DOHH2 (cell line): Measurements from ENCODE around the gene CCDC6.

Experiments used
- H3F3A ChIP-seq: fragments of 200-600 bp; sonication (generic), shearing (Covaris generic); 2 replicates; pipeline ENCODE4 v1.6.0; 2016; ENCODE audit warnings: antibody characterized with exemption, mild to moderate bottlenecking; ENCODE audit not compliant: control insufficient read depth, insufficient read depth
- H3K27ac ChIP-seq: fragments of 200-600 bp; sonication (generic); 2 replicates; pipeline ENCODE4 v1.5.1; 2014; ENCODE audit warnings: low read depth, mild to moderate bottlenecking, low read length, moderate library complexity
- H3K27me3 ChIP-seq: fragments of 200-600 bp; sonication (generic); 2 replicates; pipeline ENCODE4 v1.6.1; 2014; ENCODE audit warnings: mild to moderate bottlenecking, low read length, mixed read lengths; ENCODE audit not compliant: control insufficient read depth
- H3K36me3 ChIP-seq: fragments of 200-600 bp; sonication (generic); 2 replicates; pipeline ENCODE4 v1.6.1; 2014; ENCODE audit warnings: mild to moderate bottlenecking, low read length, moderate library complexity, mixed read lengths; ENCODE audit not compliant: control insufficient read depth
- H3K4me1 ChIP-seq: fragments of 200-600 bp; sonication (generic); 2 replicates; pipeline ENCODE4 v1.6.1; 2014; ENCODE audit warnings: mild to moderate bottlenecking, low read length, mixed read lengths; ENCODE audit not compliant: control insufficient read depth
- H3K4me2 ChIP-seq: fragments of 200-600 bp; sonication (generic); 2 replicates; pipeline ENCODE4 v1.6.0; 2014; ENCODE audit warnings: mild to moderate bottlenecking, low read length, moderate library complexity
- H3K4me3 ChIP-seq: fragments of 200-600 bp; sonication (generic); 2 replicates; pipeline ENCODE4 v1.5.1; 2014; ENCODE audit warnings: mild to moderate bottlenecking, low read length, mixed read lengths
- H3K79me2 ChIP-seq: fragments of 200-600 bp; sonication (generic); 2 replicates; pipeline ENCODE4 v1.6.1; 2014; ENCODE audit warnings: mild to moderate bottlenecking, low read length, mixed read lengths; ENCODE audit not compliant: control insufficient read depth
- H3K9me2 ChIP-seq: fragments of 200-600 bp; sonication (generic); replicated peaks from 2 replicates; pipeline ENCODE4 v1.6.1; 2014; ENCODE audit warnings: mild to moderate bottlenecking, low read length, mixed read lengths; ENCODE audit not compliant: control insufficient read depth
- H3K9me3 ChIP-seq: fragments of 200-600 bp; sonication (generic); 2 replicates; pipeline ENCODE4 v1.6.1; 2014; ENCODE audit warnings: antibody characterized with exemption, low read length, mixed read lengths; ENCODE audit not compliant: control insufficient read depth, insufficient read depth
- H4K20me1 ChIP-seq: fragments of 200-600 bp; sonication (generic); 2 replicates; pipeline ENCODE4 v1.6.0; 2014; ENCODE audit warnings: low read depth, mild to moderate bottlenecking, antibody characterized with exemption, low read length, moderate library complexity; ENCODE audit not compliant: control insufficient read depth, insufficient read depth
- EZH2phosphoT487 ChIP-seq: fragments of 200-600 bp; sonication (generic); IDR thresholded peaks from 2 replicates; pipeline ENCODE4 v1.6.1; 2017; ENCODE audit warnings: borderline replicate concordance, mild to moderate bottlenecking, antibody characterized with exemption, low read length, moderate library complexity, mixed read lengths
- TF ChIP-seq, protein P1 (sequence below): fragments of 200-600 bp; sonication (generic); IDR thresholded peaks from one replicate; pipeline ENCODE4 v1.5.1; 2014; ENCODE audit warnings: antibody characterized with exemption, mild to moderate bottlenecking, low read depth, low read length; ENCODE audit not compliant: poor library complexity, severe bottlenecking

Gene CCDC6

DNA sequence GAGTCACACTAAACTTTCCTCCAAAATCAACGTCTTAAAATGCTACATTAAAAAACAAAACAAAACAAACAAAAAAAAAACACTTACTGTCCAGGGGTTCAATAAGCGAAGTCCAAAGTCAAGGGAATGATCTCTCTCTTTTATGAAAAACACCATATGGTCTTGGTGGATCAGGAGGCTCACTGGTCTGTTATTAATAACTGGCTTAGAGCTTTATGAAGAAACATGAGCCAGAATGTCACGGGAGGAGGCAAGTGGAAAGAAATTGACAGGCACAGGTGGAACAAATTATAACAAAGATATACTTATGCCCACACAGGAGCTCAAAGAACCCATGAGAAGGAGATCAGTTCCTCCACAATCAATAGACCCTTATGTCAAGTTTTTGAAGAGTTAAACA, 153.1 kb downstream of the CCDC6 start, which contains the start of gene MRLN:
Gene MRLN (minus strand): TSS at position 189 of the 400 bp plus-strand sequence.
- H3K9me2 ChIP-seq: no peaks in the 10 kb centered on the region
- H3K27me3 ChIP-seq: peaks cover 5% of the 10 kb centered on the region; the same call in 1 of the 2 replicates
- H3K9me3 ChIP-seq: no peaks in the 10 kb centered on the region
- no peak within 1 kb of the TSS for H3K4me3 ChIP-seq
- H3K4me1 ChIP-seq: peaks cover 4% of the 10 kb centered on the region; the same call in 1 of the 2 replicates
- H3K27ac ChIP-seq: no peak within 1 kb of the TSS
- no peaks in the 10 kb centered on the region for H3K79me2 ChIP-seq
- TF ChIP-seq, protein P1, sequence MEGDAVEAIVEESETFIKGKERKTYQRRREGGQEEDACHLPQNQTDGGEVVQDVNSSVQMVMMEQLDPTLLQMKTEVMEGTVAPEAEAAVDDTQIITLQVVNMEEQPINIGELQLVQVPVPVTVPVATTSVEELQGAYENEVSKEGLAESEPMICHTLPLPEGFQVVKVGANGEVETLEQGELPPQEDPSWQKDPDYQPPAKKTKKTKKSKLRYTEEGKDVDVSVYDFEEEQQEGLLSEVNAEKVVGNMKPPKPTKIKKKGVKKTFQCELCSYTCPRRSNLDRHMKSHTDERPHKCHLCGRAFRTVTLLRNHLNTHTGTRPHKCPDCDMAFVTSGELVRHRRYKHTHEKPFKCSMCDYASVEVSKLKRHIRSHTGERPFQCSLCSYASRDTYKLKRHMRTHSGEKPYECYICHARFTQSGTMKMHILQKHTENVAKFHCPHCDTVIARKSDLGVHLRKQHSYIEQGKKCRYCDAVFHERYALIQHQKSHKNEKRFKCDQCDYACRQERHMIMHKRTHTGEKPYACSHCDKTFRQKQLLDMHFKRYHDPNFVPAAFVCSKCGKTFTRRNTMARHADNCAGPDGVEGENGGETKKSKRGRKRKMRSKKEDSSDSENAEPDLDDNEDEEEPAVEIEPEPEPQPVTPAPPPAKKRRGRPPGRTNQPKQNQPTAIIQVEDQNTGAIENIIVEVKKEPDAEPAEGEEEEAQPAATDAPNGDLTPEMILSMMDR: no peak
- no peak for TF ChIP-seq EZH2phosphoT487
- no peaks in the 10 kb centered on the region for H4K20me1 ChIP-seq
- H3F3A ChIP-seq: no peaks in the 10 kb centered on the region
- no peaks in the 10 kb centered on the region for H3K36me3 ChIP-seq
- no peak within 1 kb of the TSS for H3K4me2 ChIP-seq

DNA sequence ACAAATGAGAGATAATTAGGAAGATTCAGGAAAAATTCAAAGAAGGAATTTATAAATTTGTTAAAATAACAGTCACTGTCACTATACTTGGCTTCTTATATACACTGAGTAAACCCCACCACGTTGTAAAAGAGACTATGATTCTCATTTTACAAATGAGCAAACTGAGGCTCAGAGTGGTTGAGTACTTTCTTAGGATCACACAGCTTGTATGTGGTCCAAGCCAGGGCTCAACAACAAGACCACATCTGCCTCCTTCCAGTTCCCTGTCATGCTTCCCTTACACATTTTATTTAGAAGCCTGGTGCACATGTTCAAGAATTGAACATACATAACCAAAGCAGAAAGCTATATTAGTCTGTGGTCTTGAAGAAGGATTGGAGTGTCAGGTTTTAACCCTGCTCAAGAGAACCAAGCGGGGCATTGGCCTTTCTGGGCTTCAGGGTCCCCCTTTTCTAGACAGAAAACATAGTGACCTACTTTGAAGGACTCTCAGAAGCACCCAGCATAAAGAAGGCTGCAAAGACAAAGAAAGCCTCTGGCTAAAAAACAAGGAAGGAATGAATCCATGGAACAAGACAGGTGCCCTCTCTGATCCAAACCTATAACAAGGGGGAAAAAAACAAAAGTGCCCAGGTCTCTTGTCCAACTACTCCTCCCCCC, 153.9 kb downstream of the CCDC6 start:
- Histone ChIP-seq H3K4me1 (peaks cover 4% of the 10 kb centered on the region; the same call in 1 of the 2 replicates), H3K9me3 (no peaks in the 10 kb centered on the region), H3K27me3 (peaks cover 5% of the 10 kb centered on the region; the same call in 1 of the 2 replicates), H3K79me2 (no peaks in the 10 kb centered on the region), H4K20me1 (no peaks in the 10 kb centered on the region), H3K36me3 (no peaks in the 10 kb centered on the region), H3K4me2 (no peak overlapping the region), H3K9me2 (no peaks in the 10 kb centered on the region), H3F3A (no peaks in the 10 kb centered on the region), H3K27ac (no peak overlapping the region), H3K4me3 (no peak overlapping the region)
- TF ChIP-seq EZH2phosphoT487: no peak
- TF ChIP-seq, protein P1: no peak

DNA sequence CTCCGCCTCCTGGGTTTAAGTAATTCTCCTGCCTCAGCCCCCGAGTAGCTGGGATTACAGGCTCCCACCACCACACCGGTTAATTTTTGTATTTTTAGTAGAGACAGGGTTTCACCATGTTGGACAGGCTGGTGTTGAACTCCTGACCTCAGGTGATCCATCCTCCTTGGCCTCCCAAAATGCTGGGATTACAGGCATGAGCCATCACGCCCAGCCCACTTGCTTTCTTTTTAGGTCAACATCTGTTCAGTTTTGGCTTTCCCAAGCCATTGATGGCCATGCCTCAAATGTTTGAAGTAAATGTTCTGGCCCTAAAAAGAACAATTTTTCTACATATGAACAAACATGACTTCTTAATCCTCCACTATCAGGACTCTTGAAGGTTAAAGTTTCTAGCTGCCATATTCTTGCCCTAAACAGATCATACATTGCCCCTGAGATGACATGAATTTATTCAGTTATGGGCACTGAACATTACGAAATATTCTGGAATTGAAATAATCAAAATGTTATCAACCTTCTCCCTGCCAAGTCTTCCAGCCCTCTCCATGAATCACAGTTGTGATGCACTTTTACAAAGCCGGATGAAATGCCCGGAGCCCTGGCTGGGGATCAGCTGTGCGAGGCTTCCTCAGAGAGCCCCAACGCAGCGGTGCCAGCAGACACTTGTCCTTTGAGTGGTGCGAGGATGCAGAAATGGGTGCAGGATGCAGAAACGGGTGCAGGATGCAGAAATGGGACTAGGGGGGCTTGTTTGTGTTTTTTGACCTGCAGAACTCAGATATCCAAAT, 156.0 kb downstream of the CCDC6 start:
- H4K20me1 ChIP-seq: no peaks in the 10 kb centered on the region
- H3K4me1 ChIP-seq: peaks cover 4% of the 10 kb centered on the region; the same call in 1 of the 2 replicates
- peaks cover 2% of the 10 kb centered on the region; the same call in 1 of the 2 replicates for H3K27me3 ChIP-seq

More for the DNA sequence above, 156.0 kb downstream of the CCDC6 start:
- Histone ChIP-seq H3K4me2 (no peak overlapping the region), H3K36me3 (no peaks in the 10 kb centered on the region), H3K79me2 (no peaks in the 10 kb centered on the region), H3K27ac (no peak overlapping the region), H3K9me3 (no peaks in the 10 kb centered on the region), H3K9me2 (no peaks in the 10 kb centered on the region), H3F3A (no peaks in the 10 kb centered on the region), H3K4me3 (no peak overlapping the region)
- TF ChIP-seq EZH2phosphoT487: no peak
- TF ChIP-seq, protein P1: no peak
